ENCODE measurements around the gene RNF133.

- TF ChIP-seq EGR1 (IDR thresholded peaks at IDR 0.05) (no peak), CEBPB (IDR thresholded peaks at IDR 0.05) (no peak), USF1 (IDR thresholded peaks at IDR 0.05) (no peak), REST (IDR thresholded peaks at IDR 0.05; ENCODE audit: low read depth) (no peak), TAF1 (IDR thresholded peaks at IDR 0.05; ENCODE audit: low read depth) (no peak), EP300 (IDR thresholded peaks at IDR 0.05; ENCODE audit: borderline replicate concordance) (no peak), MAX (IDR thresholded peaks at IDR 0.05) (no peak), FOXM1 (IDR thresholded peaks at IDR 0.05; ENCODE audit: borderline replicate concordance, low read depth) (no peak)
Measured at GRCh38 chr7:122673951-122674350, 25.0 kb downstream of the RNF133 start.

All from Ishikawa (cell line).